ENCODE measurements around the gene CNNM2.

CNNM2 gene

GRCh38 chr10:103078309-103078615, 160.2 kb downstream of the CNNM2 start:
- no peak for DNase-seq

DNA sequence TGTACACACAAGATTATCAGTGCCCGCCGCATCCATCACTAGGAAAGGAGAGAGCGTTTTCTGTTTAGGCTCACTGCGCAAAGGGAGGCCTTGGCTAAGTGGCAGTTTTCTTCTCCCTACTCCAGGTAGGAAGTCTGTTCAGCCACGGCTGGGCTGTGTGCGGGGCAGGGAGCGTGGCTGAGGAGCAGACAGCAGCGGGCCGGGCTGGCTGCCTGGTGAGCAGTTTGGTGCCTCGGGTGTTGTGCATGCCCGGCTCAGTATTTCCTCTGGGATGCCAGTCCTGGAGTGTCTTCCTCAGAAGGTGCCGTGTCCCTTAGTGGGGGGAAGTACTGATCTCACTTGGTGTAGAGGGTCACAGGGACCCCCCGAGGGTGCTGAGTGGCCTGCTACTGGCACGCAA, 160.6 kb downstream of the CNNM2 start:
- DNase-seq, result no peak

DNA sequence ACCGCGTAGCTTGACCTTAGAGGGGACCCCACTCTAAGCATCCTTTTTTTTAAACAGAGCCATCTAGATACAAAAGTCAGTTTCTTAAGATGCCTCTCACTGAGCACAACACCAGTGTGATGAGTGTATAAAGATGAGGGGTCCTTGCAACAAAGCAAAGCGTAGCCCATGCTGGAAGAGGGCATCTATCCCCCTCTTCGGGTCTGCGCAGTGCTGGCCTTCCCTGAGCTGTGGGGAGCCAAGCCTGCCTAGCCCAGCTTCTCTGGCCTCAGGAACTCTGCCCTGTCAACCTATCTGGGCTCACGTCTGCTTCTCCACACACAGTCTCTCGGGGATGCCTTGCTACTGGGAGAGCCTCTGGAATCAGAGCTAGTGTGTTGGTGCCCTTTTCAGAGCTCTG, 161.0 kb downstream of the CNNM2 start:
- DNase-seq, result no peak

DNA sequence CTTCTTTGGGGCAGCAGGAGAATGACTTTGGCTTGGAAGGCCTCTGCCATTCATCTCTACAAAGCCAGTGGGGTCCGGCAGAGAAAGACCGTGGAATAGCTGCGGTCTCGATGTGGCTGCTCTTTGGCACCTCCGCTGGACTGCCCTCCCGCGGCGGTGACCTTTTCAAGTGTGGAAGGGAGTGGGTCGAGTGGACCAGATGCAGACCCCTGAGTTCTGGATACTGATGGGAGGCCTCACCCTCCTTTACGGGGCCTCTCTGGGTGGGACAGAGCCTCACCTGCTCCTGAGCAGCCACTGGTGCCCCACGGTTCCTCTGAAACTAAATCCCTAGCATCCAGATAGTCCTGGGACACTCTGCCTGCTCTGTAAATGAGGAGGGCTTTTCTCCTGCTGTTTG, 161.9 kb downstream of the CNNM2 start:
- DNase-seq, result no peak

- DNase-seq, result no peak
Measured at GRCh38 chr10:103080891-103081581, 162.9 kb downstream of the CNNM2 start.

DNA sequence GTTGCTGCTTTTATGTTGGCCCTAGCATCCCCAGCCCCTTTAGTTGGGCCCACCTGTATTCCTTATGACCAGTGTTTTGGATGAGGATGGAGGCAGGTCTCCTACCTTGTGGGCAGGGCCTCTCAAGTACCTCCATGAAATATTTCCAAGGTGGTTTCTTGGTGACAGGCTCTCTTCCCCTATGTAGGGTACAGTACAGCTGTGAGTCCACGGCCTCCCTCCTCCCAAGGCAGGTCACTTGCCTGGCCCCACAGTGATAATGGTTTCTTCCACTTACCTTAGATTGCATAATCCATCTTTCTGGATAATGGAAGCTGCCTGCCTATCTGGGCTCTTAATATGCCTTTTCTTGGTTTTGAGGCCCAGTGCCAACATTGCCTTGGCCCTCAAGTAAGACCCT, 164.6 kb downstream of the CNNM2 start:
- no peak for DNase-seq

GRCh38 chr10:103083266-103083976, 165.3 kb downstream of the CNNM2 start:
- DNase-seq, result no peak

GRCh38 chr10:103083977-103084320, 165.9 kb downstream of the CNNM2 start:
- DNase-seq, result no peak

DNA sequence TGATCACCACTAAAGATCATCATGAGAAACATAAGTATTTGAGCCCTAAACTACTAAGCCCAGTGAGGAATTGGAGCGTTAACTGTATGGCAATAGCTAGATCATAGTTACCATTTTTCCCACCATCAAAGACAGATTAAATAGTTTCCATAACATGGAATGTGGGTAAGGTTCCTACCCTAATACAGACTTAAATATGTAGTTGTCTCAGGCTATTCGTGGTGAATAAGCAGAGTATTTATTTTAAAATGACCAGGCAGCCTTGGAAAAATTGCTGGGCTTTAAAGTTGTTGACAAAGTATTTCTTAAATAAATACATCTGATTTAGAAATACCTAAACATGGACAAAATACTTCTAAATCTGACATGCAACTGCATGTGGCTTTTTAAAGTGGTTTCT, 168.2 kb downstream of the CNNM2 start:
- no peak for DNase-seq

DNA sequence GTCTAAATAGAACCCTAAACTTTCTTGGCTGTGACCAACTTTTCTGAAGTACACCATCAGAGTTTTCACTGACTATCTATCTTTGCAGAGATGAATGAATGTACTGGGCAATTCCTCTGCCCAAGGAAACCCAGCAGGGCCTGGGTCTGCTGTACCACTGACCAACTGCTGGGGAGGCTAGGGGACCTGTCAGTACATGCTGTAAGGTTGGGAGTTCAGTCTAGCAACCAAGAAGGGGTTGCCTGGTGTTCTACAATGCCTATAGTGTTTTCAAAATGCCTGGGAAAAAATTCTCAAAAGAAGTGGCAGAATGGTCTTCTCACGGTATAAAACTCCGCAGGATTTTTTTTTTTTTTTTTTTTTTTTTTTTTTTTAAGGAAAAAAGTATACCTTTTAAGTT, 168.7 kb downstream of the CNNM2 start:
- DNase-seq, result no peak

DNA sequence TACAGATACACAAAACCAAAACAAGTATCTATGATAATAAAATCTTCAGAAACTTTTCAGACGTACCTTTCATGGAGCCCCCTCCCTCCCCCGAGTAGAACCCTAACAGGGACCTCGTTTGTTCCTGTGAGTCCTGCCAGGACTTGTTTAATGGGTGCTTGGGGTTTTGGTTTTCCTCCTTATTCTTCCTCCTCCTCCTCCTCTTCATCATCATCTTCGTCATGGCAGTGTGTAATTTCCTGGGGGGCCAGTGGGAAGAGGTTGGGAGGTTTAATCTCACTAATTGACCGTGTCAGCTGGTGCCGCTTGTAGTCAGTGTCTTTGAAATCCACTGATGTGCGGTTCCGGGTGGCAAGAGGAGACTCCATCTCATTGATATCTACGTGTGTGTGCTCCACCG, 171.4 kb downstream of the CNNM2 start:
- no peak for DNase-seq

DNA sequence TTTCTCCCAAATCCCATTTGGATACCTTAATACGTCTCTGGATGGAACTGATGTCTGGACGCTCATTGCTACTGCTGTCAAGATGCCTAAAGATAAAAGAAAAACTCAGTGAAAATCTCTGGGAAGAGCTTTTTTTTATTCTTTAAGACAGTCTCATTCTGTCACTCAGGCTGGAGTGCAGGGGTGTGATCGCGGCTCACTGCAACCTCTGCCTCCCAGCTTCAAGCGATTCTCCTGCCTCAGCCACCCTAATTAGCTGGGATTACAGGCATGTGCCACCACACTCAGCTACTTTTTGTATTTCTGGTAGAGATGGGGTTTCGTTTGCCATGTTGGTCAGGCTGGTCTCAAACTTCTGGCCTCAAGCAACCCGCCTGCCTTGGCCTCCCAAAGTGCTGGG, 172.8 kb downstream of the CNNM2 start:
- no peak for DNase-seq

DNA sequence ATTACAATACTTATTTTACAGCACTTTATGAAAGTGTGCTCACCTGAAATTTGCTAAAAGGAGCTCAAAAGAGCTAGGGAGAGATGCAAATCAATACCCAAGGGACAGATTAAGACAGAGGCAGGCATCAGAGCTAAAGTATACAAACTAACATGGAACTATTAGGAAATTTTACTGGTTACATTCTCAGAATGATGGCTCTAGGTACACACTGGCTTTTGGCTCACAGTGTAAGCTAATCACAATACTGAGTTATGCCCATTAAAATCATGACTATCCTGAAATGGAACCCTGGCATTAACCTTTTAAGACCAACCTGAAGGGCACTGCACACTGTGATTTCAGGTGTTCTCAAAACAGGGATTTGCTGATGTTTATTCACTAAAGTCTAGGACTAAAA, 176.9 kb downstream of the CNNM2 start:
- DNase-seq, result no peak

DNA sequence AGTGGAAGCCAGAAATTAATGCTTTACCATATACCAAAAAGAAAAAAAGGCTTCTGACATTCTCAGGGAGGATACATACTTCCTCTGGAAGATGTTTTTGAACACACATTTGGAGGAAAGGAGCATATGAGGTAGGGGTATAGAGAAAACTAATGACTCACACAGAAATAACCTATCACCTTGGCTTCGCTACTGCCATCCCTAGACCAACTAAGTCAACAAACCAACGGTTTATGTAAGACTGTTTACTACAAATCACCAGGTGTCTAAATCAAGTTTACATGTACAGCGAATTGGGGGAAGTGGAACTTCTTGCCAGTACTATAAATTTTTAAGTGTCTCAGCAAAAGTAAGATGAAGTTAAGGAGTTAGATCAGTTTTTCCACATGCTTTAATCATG, 178.0 kb downstream of the CNNM2 start:
- DNase-seq, result no peak

- no peak for DNase-seq
Measured at GRCh38 chr10:103098240-103098639, 180.1 kb downstream of the CNNM2 start.

DNA sequence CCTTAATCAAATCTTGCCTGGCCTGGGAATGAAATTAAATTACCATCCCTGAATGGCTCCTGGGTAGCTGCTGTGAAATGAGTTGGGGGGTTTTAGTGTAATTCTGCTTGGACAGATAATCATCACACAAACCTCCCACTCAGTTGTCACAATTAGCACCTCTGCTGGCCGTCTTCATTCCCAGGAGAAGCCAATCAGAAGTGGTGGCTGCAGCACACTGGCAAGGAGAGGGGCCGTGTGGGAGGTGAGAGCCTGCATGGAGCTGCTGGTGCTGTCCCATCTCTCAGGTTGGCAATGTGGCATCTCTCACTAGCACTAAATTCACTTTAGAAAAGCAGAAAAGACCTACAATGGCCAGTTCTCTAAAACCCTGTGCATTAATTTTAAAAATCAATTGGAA, 182.5 kb downstream of the CNNM2 start:
- no peak for DNase-seq

DNA sequence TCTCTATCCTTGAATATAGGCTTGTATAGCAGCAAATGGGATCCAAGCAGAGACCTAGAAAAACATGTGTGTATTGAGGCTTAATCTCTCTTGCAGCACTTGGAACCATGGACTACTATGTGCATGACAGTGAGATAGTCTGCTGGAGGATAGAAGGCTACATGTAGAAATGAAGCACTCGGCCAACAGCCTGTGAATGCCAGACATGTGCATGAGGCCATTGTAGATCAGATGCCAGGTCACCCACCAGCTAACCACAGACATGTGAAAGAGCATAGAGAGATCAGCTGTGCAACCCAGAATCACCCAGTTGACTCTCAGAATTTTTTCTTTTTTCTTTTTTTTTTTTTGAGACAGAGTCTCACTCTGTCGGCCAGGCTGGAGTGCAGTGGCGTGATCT, 184.1 kb downstream of the CNNM2 start:
- no peak for DNase-seq

- no peak for DNase-seq
Measured at GRCh38 chr10:103103989-103104388, 185.9 kb downstream of the CNNM2 start.

- no peak for DNase-seq
Measured at GRCh38 chr10:103104721-103105120, 186.6 kb downstream of the CNNM2 start.

DNA sequence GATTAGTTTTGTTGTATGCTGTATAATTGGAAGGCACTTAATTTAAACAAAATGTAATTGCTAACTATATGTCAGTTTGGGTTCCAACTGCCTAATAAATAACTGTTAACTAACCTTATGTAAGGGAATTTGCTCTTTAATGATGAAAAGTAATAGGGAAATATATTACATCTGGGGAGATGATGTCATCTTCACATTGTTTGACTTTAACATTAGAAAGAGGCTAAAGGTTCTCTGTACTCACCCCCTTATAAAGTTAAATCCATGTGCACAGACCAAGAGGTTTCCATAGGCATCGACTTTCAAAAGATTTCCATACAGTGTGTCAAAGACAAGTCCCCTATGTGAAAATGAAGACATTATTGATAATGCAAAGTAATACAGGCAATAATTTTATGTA, 187.4 kb downstream of the CNNM2 start:
- no peak for DNase-seq

DNA sequence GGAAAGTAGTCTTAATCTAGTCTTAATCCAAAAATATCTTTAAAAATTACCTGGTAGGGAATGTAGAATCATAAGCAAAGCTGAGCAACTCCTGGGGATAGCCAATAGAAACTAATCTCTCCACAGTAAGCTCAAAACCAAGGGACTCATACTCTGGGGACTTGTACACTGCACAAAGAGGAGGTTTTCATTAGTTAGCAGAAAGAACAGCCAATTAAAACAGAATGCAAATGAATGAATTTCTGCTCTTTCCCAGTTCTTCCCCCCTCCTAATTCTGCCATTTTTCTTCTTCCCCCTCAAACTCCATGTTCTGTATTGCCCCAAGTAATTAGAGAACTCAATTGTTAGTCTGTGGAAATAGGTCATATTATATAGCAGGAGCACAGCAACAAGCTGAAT, 188.4 kb downstream of the CNNM2 start:
- no peak for DNase-seq

GRCh38 chr10:103109821-103110220, 191.7 kb downstream of the CNNM2 start:
- DNase-seq, result no peak

- no peak for DNase-seq
Measured at GRCh38 chr10:103110407-103110806, 192.3 kb downstream of the CNNM2 start.

- no peak for DNase-seq
Measured at GRCh38 chr10:103111031-103111917, 193.2 kb downstream of the CNNM2 start.
